HEK293 (cell line): ENCODE measurements around the gene ATMIN.

Source experiments
- EGR2 ChIP-seq: fragments of 450-650 bp; formaldehyde crosslinking; IDR thresholded peaks from 2 replicates; pipeline ENCODE4 v1.5.1; 2016; ENCODE audit warnings: low read depth, missing biosample characterization, missing genetic modification characterization
- OSR2 ChIP-seq: fragments of 450-650 bp; formaldehyde crosslinking; IDR thresholded peaks from 2 replicates; pipeline ENCODE4 v1.5.1; 2016; ENCODE audit warnings: missing biosample characterization, missing genetic modification characterization
- OVOL3 ChIP-seq: fragments of 450-650 bp; formaldehyde crosslinking; IDR thresholded peaks from 2 replicates; pipeline ENCODE4 v1.5.1; 2016; ENCODE audit warnings: missing biosample characterization, missing genetic modification characterization
- REPIN1 ChIP-seq: fragments of 450-650 bp; formaldehyde crosslinking; IDR thresholded peaks from 2 replicates; pipeline ENCODE4 v1.5.1; 2017; ENCODE audit warnings: missing biosample characterization, missing genetic modification characterization, low read depth
- ZBTB8A ChIP-seq: fragments of 450-650 bp; formaldehyde crosslinking; IDR thresholded peaks from 2 replicates; pipeline ENCODE4 v1.5.1; 2016; ENCODE audit warnings: missing biosample characterization, missing genetic modification characterization
- ZFP3 ChIP-seq: fragments of 450-650 bp; formaldehyde crosslinking; IDR thresholded peaks from 2 replicates; pipeline ENCODE4 v1.5.1; 2016; ENCODE audit warnings: low read depth, missing biosample characterization, missing genetic modification characterization
- ZNF112 ChIP-seq: fragments of 450-650 bp; formaldehyde crosslinking; IDR thresholded peaks from 2 replicates; pipeline ENCODE4 v1.5.0; 2017; ENCODE audit warnings: missing biosample characterization, missing genetic modification characterization
- ZNF121 ChIP-seq: fragments of 450-650 bp; formaldehyde crosslinking; IDR thresholded peaks from 2 replicates; pipeline ENCODE4 v1.5.1; 2016; ENCODE audit warnings: missing biosample characterization, missing genetic modification characterization
- ZNF223 ChIP-seq: fragments of 450-650 bp; formaldehyde crosslinking; IDR thresholded peaks from 2 replicates; pipeline ENCODE4 v1.5.1; 2016; ENCODE audit warnings: missing biosample characterization, missing genetic modification characterization
- ZNF266 ChIP-seq: fragments of 450-650 bp; formaldehyde crosslinking; IDR thresholded peaks from 2 replicates; pipeline ENCODE4 v1.5.1; 2016; ENCODE audit warnings: missing biosample characterization, missing genetic modification characterization, low read depth
- ZNF324 ChIP-seq: fragments of 450-650 bp; formaldehyde crosslinking; IDR thresholded peaks from 2 replicates; pipeline ENCODE4 v1.5.1; 2016; ENCODE audit warnings: missing biosample characterization, missing genetic modification characterization
- ZNF335 ChIP-seq: fragments of 450-650 bp; formaldehyde crosslinking; conservative IDR thresholded peaks from 2 replicates; pipeline ENCODE4 v1.5.1; 2016; ENCODE audit warnings: missing biosample characterization, missing genetic modification characterization
- ZNF341 ChIP-seq: fragments of 450-650 bp; formaldehyde crosslinking; IDR thresholded peaks from 2 replicates; pipeline ENCODE4; 2016; ENCODE audit warnings: low read depth, missing biosample characterization, missing genetic modification characterization
- ZNF391 ChIP-seq: fragments of 450-650 bp; formaldehyde crosslinking; IDR thresholded peaks from 2 replicates; pipeline ENCODE4 v1.5.1; 2016; ENCODE audit warnings: low read depth, missing biosample characterization, missing genetic modification characterization, borderline replicate concordance
- ZNF433 ChIP-seq: fragments of 450-650 bp; formaldehyde crosslinking; IDR thresholded peaks from 2 replicates; pipeline ENCODE4 v1.5.1; 2016; ENCODE audit warnings: missing biosample characterization, missing genetic modification characterization, low read depth
- ZNF561 ChIP-seq: fragments of 450-650 bp; IDR thresholded peaks from 2 replicates; pipeline ENCODE4 v1.5.1; 2018; ENCODE audit warnings: missing biosample characterization, missing genetic modification characterization, borderline replicate concordance
- ZNF571 ChIP-seq: fragments of 450-650 bp; formaldehyde crosslinking; IDR thresholded peaks from 2 replicates; pipeline ENCODE4 v1.5.0; 2017; ENCODE audit warnings: missing biosample characterization, missing genetic modification characterization
- ZNF621 ChIP-seq: fragments of 450-650 bp; formaldehyde crosslinking; IDR thresholded peaks from 2 replicates; pipeline ENCODE4 v1.5.1; 2017; ENCODE audit warnings: missing biosample characterization, missing genetic modification characterization
- ZNF76 ChIP-seq: fragments of 450-650 bp; formaldehyde crosslinking; IDR thresholded peaks from 2 replicates; pipeline ENCODE4; 2016; ENCODE audit warnings: low read depth, missing biosample characterization, missing genetic modification characterization, borderline replicate concordance
- ZSCAN30 ChIP-seq: fragments of 450-650 bp; IDR thresholded peaks from 2 replicates; pipeline ENCODE4 v1.5.1; 2018; ENCODE audit warnings: missing biosample characterization, mild to moderate bottlenecking, missing genetic modification characterization, moderate library complexity
- TF ChIP-seq, protein P1 (sequence below): fragments of 450-650 bp; formaldehyde crosslinking; IDR thresholded peaks from 2 replicates; pipeline ENCODE4 v1.5.1; 2016; ENCODE audit warnings: missing biosample characterization, missing genetic modification characterization
- TF ChIP-seq, protein P2 (sequence below): fragments of 450-650 bp; formaldehyde crosslinking; IDR thresholded peaks from 2 replicates; pipeline ENCODE4; 2016; ENCODE audit warnings: missing biosample characterization, missing genetic modification characterization
- TF ChIP-seq, protein P3 (sequence below): fragments of 450-650 bp; formaldehyde crosslinking; IDR thresholded peaks from 2 replicates; pipeline ENCODE4 v1.5.1; 2017; ENCODE audit warnings: missing biosample characterization, missing genetic modification characterization
- TF ChIP-seq, protein P4 (sequence below): fragments of 450-650 bp; formaldehyde crosslinking; IDR thresholded peaks from 2 replicates; pipeline ENCODE4 v1.5.1; 2017; ENCODE audit warnings: missing biosample characterization, missing genetic modification characterization
- TF ChIP-seq, protein P5 (sequence below): fragments of 450-650 bp; formaldehyde crosslinking; IDR thresholded peaks from 2 replicates; pipeline ENCODE4 v1.5.1; 2016; ENCODE audit warnings: missing biosample characterization, missing genetic modification characterization
- TF ChIP-seq, protein P6 (sequence below): fragments of 450-650 bp; formaldehyde crosslinking; conservative IDR thresholded peaks from 2 replicates; pipeline ENCODE4 v1.5.1; 2016; ENCODE audit warnings: low read depth, missing biosample characterization, missing genetic modification characterization

Gene ATMIN

DNA sequence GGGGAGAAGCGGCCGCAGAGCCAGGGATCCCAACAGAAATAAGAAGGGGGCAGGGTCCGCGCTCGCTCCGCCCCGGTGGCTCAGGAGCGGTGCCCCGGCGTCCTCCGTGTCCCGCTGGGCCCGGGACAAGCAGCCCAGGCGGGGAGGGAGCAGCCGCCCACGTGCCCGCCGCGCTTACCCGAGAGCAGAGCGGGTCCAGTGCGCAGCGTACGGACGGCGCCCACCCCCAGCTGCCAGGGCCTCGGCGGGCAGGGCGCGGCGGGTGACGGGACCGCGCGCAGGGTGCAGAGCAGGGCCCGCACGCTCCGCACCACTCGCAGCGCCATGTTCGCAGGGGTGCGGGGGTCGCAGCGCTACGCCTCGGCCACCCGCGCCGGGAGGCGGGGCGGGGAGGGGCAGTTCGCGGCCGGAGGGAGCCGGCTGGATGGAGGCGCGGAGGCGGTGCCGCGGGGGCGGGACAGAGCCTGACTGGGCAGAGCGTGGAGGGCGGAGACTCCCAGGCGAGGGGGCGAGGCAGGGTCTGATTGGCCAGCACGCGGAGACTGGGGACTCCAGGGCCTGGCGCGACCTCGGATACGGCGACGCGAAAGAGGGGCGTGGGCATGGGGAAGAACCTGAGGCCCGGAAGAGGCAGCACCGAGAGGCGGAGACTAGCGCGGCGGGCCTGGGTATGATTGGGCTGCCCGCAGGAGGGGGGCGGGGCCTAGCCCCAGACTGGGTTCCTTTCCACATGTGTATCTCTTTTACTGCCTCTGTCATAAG lies 60.5 kb downstream of the ATMIN start, which contains the start of gene GCSH (continued):
- TF ChIP-seq, protein P1, sequence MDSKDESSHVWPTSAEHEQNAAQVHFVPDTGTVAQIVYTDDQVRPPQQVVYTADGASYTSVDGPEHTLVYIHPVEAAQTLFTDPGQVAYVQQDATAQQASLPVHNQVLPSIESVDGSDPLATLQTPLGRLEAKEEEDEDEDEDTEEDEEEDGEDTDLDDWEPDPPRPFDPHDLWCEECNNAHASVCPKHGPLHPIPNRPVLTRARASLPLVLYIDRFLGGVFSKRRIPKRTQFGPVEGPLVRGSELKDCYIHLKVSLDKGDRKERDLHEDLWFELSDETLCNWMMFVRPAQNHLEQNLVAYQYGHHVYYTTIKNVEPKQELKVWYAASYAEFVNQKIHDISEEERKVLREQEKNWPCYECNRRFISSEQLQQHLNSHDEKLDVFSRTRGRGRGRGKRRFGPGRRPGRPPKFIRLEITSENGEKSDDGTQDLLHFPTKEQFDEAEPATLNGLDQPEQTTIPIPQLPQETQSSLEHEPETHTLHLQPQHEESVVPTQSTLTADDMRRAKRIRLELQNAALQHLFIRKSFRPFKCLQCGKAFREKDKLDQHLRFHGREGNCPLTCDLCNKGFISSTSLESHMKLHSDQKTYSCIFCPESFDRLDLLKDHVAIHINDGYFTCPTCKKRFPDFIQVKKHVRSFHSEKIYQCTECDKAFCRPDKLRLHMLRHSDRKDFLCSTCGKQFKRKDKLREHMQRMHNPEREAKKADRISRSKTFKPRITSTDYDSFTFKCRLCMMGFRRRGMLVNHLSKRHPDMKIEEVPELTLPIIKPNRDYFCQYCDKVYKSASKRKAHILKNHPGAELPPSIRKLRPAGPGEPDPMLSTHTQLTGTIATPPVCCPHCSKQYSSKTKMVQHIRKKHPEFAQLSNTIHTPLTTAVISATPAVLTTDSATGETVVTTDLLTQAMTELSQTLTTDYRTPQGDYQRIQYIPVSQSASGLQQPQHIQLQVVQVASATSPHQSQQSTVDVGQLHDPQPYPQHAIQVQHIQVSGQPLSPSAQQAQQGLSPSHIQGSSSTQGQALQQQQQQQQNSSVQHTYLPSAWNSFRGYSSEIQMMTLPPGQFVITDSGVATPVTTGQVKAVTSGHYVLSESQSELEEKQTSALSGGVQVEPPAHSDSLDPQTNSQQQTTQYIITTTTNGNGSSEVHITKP, result no peak
- TF ChIP-seq ZNF76 (peak; percentile 41; the same call in 1 of the 2 replicates), ZNF324 (tag by site-specific recombination) (no peak), OVOL3 (no peak), ZNF571 (no peak), ZNF121 (tag by site-specific recombination) (no peak), ZNF433 (tag by site-specific recombination) (no peak), ZNF561 (tag by site-specific recombination) (peak; percentile 97), ZNF266 (no peak), ZBTB8A (peak; percentile 26; the same call in 1 of the 2 replicates), ZSCAN30 (tag by site-specific recombination) (peak; percentile 82), ZNF621 (tag by site-specific recombination) (0 out of 2 replicates have a peak, but pooled peaks have one; percentile 33), ZNF391 (tag by site-specific recombination) (no peak), EGR2 (tag by site-specific recombination) (peak; percentile 77), ZNF335 (tag by site-specific recombination) (peak; percentile 6; the same call in 1 of the 2 replicates), ZNF341 (0 out of 2 replicates have a peak, but pooled peaks have one; percentile 45), ZNF112 (no peak), REPIN1 (tag by site-specific recombination) (no peak), ZNF223 (no peak), OSR2 (tag by site-specific recombination) (0 out of 2 replicates have a peak, but pooled peaks have one; percentile 9), ZFP3 (tag by site-specific recombination) (no peak)
- TF ChIP-seq, protein P2, sequence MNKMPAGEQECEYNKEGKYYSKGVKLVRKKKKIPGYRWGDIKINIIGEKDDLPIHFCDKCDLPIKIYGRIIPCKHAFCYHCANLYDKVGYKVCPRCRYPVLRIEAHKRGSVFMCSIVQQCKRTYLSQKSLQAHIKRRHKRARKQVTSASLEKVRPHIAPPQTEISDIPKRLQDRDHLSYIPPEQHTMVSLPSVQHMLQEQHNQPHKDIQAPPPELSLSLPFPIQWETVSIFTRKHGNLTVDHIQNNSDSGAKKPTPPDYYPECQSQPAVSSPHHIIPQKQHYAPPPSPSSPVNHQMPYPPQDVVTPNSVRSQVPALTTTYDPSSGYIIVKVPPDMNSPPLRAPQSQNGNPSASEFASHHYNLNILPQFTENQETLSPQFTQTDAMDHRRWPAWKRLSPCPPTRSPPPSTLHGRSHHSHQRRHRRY (tag by site-specific recombination), result no peak
- TF ChIP-seq, protein P3, sequence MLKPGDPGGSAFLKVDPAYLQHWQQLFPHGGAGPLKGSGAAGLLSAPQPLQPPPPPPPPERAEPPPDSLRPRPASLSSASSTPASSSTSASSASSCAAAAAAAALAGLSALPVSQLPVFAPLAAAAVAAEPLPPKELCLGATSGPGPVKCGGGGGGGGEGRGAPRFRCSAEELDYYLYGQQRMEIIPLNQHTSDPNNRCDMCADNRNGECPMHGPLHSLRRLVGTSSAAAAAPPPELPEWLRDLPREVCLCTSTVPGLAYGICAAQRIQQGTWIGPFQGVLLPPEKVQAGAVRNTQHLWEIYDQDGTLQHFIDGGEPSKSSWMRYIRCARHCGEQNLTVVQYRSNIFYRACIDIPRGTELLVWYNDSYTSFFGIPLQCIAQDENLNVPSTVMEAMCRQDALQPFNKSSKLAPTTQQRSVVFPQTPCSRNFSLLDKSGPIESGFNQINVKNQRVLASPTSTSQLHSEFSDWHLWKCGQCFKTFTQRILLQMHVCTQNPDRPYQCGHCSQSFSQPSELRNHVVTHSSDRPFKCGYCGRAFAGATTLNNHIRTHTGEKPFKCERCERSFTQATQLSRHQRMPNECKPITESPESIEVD (tag by site-specific recombination), result no peak
- TF ChIP-seq, protein P4, sequence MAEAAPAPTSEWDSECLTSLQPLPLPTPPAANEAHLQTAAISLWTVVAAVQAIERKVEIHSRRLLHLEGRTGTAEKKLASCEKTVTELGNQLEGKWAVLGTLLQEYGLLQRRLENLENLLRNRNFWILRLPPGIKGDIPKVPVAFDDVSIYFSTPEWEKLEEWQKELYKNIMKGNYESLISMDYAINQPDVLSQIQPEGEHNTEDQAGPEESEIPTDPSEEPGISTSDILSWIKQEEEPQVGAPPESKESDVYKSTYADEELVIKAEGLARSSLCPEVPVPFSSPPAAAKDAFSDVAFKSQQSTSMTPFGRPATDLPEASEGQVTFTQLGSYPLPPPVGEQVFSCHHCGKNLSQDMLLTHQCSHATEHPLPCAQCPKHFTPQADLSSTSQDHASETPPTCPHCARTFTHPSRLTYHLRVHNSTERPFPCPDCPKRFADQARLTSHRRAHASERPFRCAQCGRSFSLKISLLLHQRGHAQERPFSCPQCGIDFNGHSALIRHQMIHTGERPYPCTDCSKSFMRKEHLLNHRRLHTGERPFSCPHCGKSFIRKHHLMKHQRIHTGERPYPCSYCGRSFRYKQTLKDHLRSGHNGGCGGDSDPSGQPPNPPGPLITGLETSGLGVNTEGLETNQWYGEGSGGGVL, result peak; percentile 70
- TF ChIP-seq, protein P5, sequence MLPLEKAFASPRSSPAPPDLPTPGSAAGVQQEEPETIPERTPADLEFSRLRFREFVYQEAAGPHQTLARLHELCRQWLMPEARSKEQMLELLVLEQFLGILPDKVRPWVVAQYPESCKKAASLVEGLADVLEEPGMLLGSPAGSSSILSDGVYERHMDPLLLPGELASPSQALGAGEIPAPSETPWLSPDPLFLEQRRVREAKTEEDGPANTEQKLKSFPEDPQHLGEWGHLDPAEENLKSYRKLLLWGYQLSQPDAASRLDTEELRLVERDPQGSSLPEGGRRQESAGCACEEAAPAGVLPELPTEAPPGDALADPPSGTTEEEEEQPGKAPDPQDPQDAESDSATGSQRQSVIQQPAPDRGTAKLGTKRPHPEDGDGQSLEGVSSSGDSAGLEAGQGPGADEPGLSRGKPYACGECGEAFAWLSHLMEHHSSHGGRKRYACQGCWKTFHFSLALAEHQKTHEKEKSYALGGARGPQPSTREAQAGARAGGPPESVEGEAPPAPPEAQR (tag by site-specific recombination), result no peak
- TF ChIP-seq, protein P6, sequence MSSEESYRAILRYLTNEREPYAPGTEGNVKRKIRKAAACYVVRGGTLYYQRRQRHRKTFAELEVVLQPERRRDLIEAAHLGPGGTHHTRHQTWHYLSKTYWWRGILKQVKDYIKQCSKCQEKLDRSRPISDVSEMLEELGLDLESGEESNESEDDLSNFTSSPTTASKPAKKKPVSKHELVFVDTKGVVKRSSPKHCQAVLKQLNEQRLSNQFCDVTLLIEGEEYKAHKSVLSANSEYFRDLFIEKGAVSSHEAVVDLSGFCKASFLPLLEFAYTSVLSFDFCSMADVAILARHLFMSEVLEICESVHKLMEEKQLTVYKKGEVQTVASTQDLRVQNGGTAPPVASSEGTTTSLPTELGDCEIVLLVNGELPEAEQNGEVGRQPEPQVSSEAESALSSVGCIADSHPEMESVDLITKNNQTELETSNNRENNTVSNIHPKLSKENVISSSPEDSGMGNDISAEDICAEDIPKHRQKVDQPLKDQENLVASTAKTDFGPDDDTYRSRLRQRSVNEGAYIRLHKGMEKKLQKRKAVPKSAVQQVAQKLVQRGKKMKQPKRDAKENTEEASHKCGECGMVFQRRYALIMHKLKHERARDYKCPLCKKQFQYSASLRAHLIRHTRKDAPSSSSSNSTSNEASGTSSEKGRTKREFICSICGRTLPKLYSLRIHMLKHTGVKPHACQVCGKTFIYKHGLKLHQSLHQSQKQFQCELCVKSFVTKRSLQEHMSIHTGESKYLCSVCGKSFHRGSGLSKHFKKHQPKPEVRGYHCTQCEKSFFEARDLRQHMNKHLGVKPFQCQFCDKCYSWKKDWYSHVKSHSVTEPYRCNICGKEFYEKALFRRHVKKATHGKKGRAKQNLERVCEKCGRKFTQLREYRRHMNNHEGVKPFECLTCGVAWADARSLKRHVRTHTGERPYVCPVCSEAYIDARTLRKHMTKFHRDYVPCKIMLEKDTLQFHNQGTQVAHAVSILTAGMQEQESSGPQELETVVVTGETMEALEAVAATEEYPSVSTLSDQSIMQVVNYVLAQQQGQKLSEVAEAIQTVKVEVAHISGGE, result no peak; the same call in 1 of the 2 replicates
